ENCODE data around the gene GNRH2. TPM values are rescaled to one million over a fixed set of nuclear protein-coding genes. Genes with fewer than 3 reads are reported as not detected.
A peak's percentile ranks its signal among the peaks of the same experiment; 100 is the strongest.

Gene GNRH2
- total and polyA plus RNA-seq, 2 experiments from 2014 or later: 27.0 to 131 TPM

- peak overlapping the region; percentile 85 for H3K4me2 ChIP-seq
- 11% methylated on average over 33 of the region's 71 CpGs for whole genome bisulfite sequencing (ENCODE audit: low lambda C conversion rate, missing lambda C conversion rate)
Measured at GRCh38 chr20:3082306-3082951, 39.0 kb downstream of the GNRH2 start.

GRCh38 chr20:3082955-3083952, 39.8 kb downstream of the GNRH2 start:
- H3K4me3 ChIP-seq: no peak overlapping the region
- no peaks in the 10 kb centered on the region for H3K79me2 ChIP-seq
- H2AFZ ChIP-seq: no peak overlapping the region
- no peak for DNase-seq (ENCODE audit: low spot score)
- WGBS (ENCODE audit: low lambda C conversion rate, missing lambda C conversion rate): 31% methylated on average over 28 of the region's 76 CpGs
- H3K9me2 ChIP-seq (replicated peaks; ENCODE audit: insufficient read depth): no peaks in the 10 kb centered on the region
- H3K27me3 ChIP-seq: peaks cover 33% of the 10 kb centered on the region
- H3K9me3 ChIP-seq (ENCODE audit: low read depth): no peaks in the 10 kb centered on the region
- no peaks in the 10 kb centered on the region for H3K36me3 ChIP-seq (replicated peaks; ENCODE audit: insufficient read depth, low read depth)
- no peak overlapping the region for H3K27ac ChIP-seq
- no peaks in the 10 kb centered on the region for H4K20me1 ChIP-seq (ENCODE audit: insufficient read depth, poor library complexity, severe bottlenecking)
- peaks cover 7% of the 10 kb centered on the region for H3K4me1 ChIP-seq (ENCODE audit: insufficient read depth)
- no peak for TF ChIP-seq CTCF (IDR thresholded peaks at IDR 0.05; ENCODE audit: poor library complexity)
- TF ChIP-seq EZH2 (IDR thresholded peaks at IDR 0.05; ENCODE audit: borderline replicate concordance): no peak
- TF ChIP-seq EZH2phosphoT487 (IDR thresholded peaks at IDR 0.05; ENCODE audit: low read depth, severe bottlenecking, unreplicated experiment): peak; percentile 58
- peak overlapping the region; percentile 85 for H3K4me2 ChIP-seq

More at GRCh38 chr20:3082306-3082951, 39.0 kb downstream of the GNRH2 start:
- H3K9me3 ChIP-seq (ENCODE audit: low read depth): no peaks in the 10 kb centered on the region
- H3K27ac ChIP-seq: no peak overlapping the region
- no peaks in the 10 kb centered on the region for H4K20me1 ChIP-seq (ENCODE audit: insufficient read depth, poor library complexity, severe bottlenecking)
- no peaks in the 10 kb centered on the region for H3K79me2 ChIP-seq
- TF ChIP-seq EZH2 (IDR thresholded peaks at IDR 0.05; ENCODE audit: borderline replicate concordance): peak; percentile 32
- no peak for TF ChIP-seq CTCF (IDR thresholded peaks at IDR 0.05; ENCODE audit: poor library complexity)
- peak; percentile 35 for TF ChIP-seq EZH2phosphoT487 (IDR thresholded peaks at IDR 0.05; ENCODE audit: low read depth, severe bottlenecking, unreplicated experiment)
- H3K4me3 ChIP-seq: peak overlapping the region; percentile 36
- H3K4me1 ChIP-seq (ENCODE audit: insufficient read depth): peaks cover 7% of the 10 kb centered on the region
- peaks cover 37% of the 10 kb centered on the region for H3K27me3 ChIP-seq
- no peaks in the 10 kb centered on the region for H3K9me2 ChIP-seq (replicated peaks; ENCODE audit: insufficient read depth)
- DNase-seq (ENCODE audit: low spot score): peak; percentile 50
- H3K36me3 ChIP-seq (replicated peaks; ENCODE audit: insufficient read depth, low read depth): no peaks in the 10 kb centered on the region
- peak overlapping the region; percentile 35 for H2AFZ ChIP-seq

GRCh38 chr20:3084283-3084985, 41.0 kb downstream of the GNRH2 start, which contains the start of gene AVP:
AVP (minus strand) TSS chr20:3084724; CDS start chr20:3084674, 50 bp downstream.
- no peak within 1 kb of the TSS for H3K27ac ChIP-seq
- no peaks in the 10 kb centered on the region for H3K36me3 ChIP-seq (replicated peaks; ENCODE audit: insufficient read depth, low read depth)
- no peaks in the 10 kb centered on the region for H4K20me1 ChIP-seq (ENCODE audit: insufficient read depth, poor library complexity, severe bottlenecking)
- no peak for DNase-seq (ENCODE audit: low spot score)
- 88% methylated on average over 27 of the region's 28 CpGs for WGBS (ENCODE audit: low lambda C conversion rate, missing lambda C conversion rate)
- H3K4me1 ChIP-seq (ENCODE audit: insufficient read depth): peaks cover 7% of the 10 kb centered on the region
- no peak within 1 kb of the TSS for H3K4me3 ChIP-seq
- no peaks in the 10 kb centered on the region for H3K9me2 ChIP-seq (replicated peaks; ENCODE audit: insufficient read depth)
- H2AFZ ChIP-seq: no peak within 1 kb of the TSS
- H3K27me3 ChIP-seq: peaks cover 33% of the 10 kb centered on the region
- H3K79me2 ChIP-seq: no peaks in the 10 kb centered on the region
- no peaks in the 10 kb centered on the region for H3K9me3 ChIP-seq (ENCODE audit: low read depth)
- H3K4me2 ChIP-seq: no peak within 1 kb of the TSS
- TF ChIP-seq EZH2 (IDR thresholded peaks at IDR 0.05; ENCODE audit: borderline replicate concordance) (no peak), EZH2phosphoT487 (IDR thresholded peaks at IDR 0.05; ENCODE audit: low read depth, severe bottlenecking, unreplicated experiment) (no peak)
